PFSK-1 (cell line): ENCODE measurements around the gene ABLIM2.

Experiments
- POLR2AphosphoS5 ChIP-seq: IDR thresholded peaks from 2 replicates; pipeline ENCODE4 v1.6.1; 2012; ENCODE audit warnings: low read depth, mild to moderate bottlenecking, control low read depth, low read length, moderate library complexity
- REST ChIP-seq, 2 experiments: IDR thresholded peaks; 2 replicates each; pipeline versions ENCODE4 v1.6.1 to v1.8.0; 2011 to 2012; ENCODE audit warnings: low read depth in 2 of 2, low read length in 2 of 2, control low read depth in 1 of 2, inconsistent platforms in 1 of 2, mild to moderate bottlenecking in 1 of 2, moderate library complexity in 1 of 2; ENCODE audit not compliant: insufficient read depth in 1 of 2
- SIN3A ChIP-seq: IDR thresholded peaks from 2 replicates; pipeline ENCODE4 v1.6.1; 2012; ENCODE audit warnings: mild to moderate bottlenecking, low read length, moderate library complexity, borderline replicate concordance; ENCODE audit not compliant: insufficient read depth
- TAF1 ChIP-seq: IDR thresholded peaks from 2 replicates; pipeline ENCODE4 v1.6.1; 2012; ENCODE audit warnings: low read length, control low read depth, borderline replicate concordance; ENCODE audit not compliant: insufficient read depth

GRCh38 chr4:8151165-8151650, 7.4 kb downstream of the ABLIM2 start:
- TF ChIP-seq POLR2AphosphoS5, result no peak
- TF ChIP-seq TAF1, result no peak
- no peak for TF ChIP-seq REST (IDR thresholded peaks at IDR 0.05; ENCODE audit: insufficient read depth in 1 of 2, low read depth in 2 of 2, low read length in 2 of 2)
- no peak for TF ChIP-seq SIN3A
